Panc1 (cell line): ENCODE data around the gene BMP7. TPM values are rescaled to one million over a fixed set of nuclear protein-coding genes. Genes with fewer than 3 reads are reported as not detected.

Experiments
- ATAC-seq: fragments of 200-7000 bp; cut with Tn5 transposase; 2 replicates; pipeline ENCODE4 v1.9.1; 2020; ENCODE audit warnings: mild to moderate bottlenecking, moderate library complexity
- BruUV-seq: library from RNA; stranded (reverse); fragments of 400-500 nt; replicated peaks from 2 replicates; lab custom pipeline; 2021; lab: Mats Ljungman, UMichigan
- CTCF ChIA-PET: fragments of 300-600 bp; sonication (Branson Sonifier 250); formaldehyde crosslinking; loops from one replicate; lab custom pipeline; 2022; ENCODE audit warnings: antibody characterized with exemption; lab: Charles Lee
- POLR2A ChIA-PET: fragments of 300-600 bp; sonication (Branson Sonifier 250); formaldehyde crosslinking; loops from one replicate; lab custom pipeline; 2022; ENCODE audit warnings: antibody characterized with exemption; lab: Charles Lee
- DNase-seq: peaks from one replicate; pipeline ENCODE4 v3.0.0-alpha.2; 2010; ENCODE audit warnings: low read depth, low spot score
- H3K27ac ChIP-seq: 2 replicates; pipeline ENCODE4 v1.5.1; 2011; ENCODE audit warnings: mild to moderate bottlenecking, low read length, inconsistent platforms
- H3K27me3 ChIP-seq: fragments of 200-500 bp; sonication (Bioruptor generic); 2 replicates; pipeline ENCODE4 v1.6.0; 2014; ENCODE audit warnings: low read length, inconsistent platforms; ENCODE audit not compliant: control insufficient read depth, insufficient read depth
- H3K36me3 ChIP-seq: fragments of 200-500 bp; sonication (Bioruptor generic); 2 replicates; pipeline ENCODE4 v1.5.1; 2014; ENCODE audit warnings: inconsistent platforms, mild to moderate bottlenecking, low read length, moderate library complexity; ENCODE audit not compliant: control insufficient read depth, insufficient read depth
- H3K4me1 ChIP-seq: 2 replicates; pipeline ENCODE4 v1.5.1; 2011; ENCODE audit warnings: inconsistent platforms, mild to moderate bottlenecking, low read length, moderate library complexity; ENCODE audit not compliant: control insufficient read depth, insufficient read depth
- H3K4me3 ChIP-seq, 2 experiments: 2 replicates each; pipeline ENCODE4 v1.5.1; 2011 to 2012; ENCODE audit warnings: low read depth in 2 of 2, low read length in 2 of 2, mild to moderate bottlenecking in 2 of 2, inconsistent platforms in 1 of 2, moderate library complexity in 1 of 2
- H3K9me3 ChIP-seq: fragments of 200-500 bp; sonication (Bioruptor generic); 2 replicates; pipeline ENCODE4 v1.5.1; 2014; ENCODE audit warnings: low read depth, mild to moderate bottlenecking, inconsistent platforms, low read length, moderate library complexity; ENCODE audit not compliant: control insufficient read depth, insufficient read depth
- POLR2AphosphoS5 ChIP-seq: IDR thresholded peaks from 2 replicates; pipeline ENCODE4 v1.6.1; 2012; ENCODE audit warnings: mild to moderate bottlenecking, low read depth, low read length, moderate library complexity
- REST ChIP-seq, 2 experiments: IDR thresholded peaks; 2 replicates each; pipeline ENCODE4 v1.6.1; 2011 to 2012; ENCODE audit warnings: low read depth in 2 of 2, control low read depth in 1 of 2, low read length in 1 of 2, mild to moderate bottlenecking in 1 of 2, moderate library complexity in 1 of 2; ENCODE audit not compliant: insufficient read depth in 1 of 2
- SIN3A ChIP-seq: IDR thresholded peaks from 2 replicates; pipeline ENCODE4 v1.6.1; 2012; ENCODE audit warnings: low read depth, mild to moderate bottlenecking, low read length, moderate library complexity, borderline replicate concordance; ENCODE audit not compliant: insufficient read depth
- TCF7L2 ChIP-seq: IDR thresholded peaks from 2 replicates; pipeline ENCODE4 v1.6.1; 2011; ENCODE audit warnings: mild to moderate bottlenecking, low read depth, low read length, inconsistent platforms
- in situ Hi-C: cut with HindIII; loops from 2 replicates; pipeline ENCODE4 v1.10.0; 2016; ENCODE audit warnings: low sequenced_read_pairs, low pct_unique_long_range_greater_than_20kb
- intact Hi-C: fragments of 100-400 bp; cut with micrococcal nuclease; formaldehyde crosslinking; loops from one replicate; pipeline ENCODE4 v1.10.0; 2022; ENCODE audit not compliant: unreplicated experiment
- total RNA-seq: library from RNA; stranded (reverse); gene quantifications from one replicate; pipeline ENCODE4 v1.2.1, GENCODE V29; 2021; ENCODE audit not compliant: unreplicated experiment
- TF ChIP-seq, protein P1 (sequence below): fragments of 450-650 bp; IDR thresholded peaks from 2 replicates; pipeline ENCODE4 v1.5.1; 2017; ENCODE audit warnings: mild to moderate bottlenecking

The BMP7 gene
- total RNA-seq, 1 experiment from 2014 or later: 11.5 TPM

DNA sequence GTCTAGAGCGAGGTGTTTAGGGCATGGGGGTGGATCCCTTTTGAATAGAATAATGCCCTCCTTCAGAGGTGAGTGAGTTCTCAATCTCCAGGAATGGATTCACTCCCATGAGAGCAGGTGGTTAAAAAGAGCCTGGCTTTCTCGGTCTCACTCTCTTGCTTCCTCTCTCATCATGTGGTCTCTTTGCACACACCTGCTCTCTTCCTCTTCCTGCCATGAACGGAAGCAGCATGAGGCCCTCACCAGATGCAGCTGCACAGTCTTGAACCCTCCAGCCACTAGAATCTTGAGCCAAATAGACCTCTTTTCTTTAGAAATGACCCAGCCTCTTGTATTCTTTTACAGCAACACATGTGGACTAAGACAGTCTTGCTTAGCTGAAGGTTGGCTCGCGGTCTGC lies 119.3 kb downstream of the BMP7 start:
- H3K4me1 ChIP-seq: no peaks in the 10 kb centered on the region
- ChIA-PET POLR2A (no interaction called here), CTCF (no interaction called here)
- H3K9me3 ChIP-seq: no peaks in the 10 kb centered on the region
- in situ Hi-C loops (no loop called here), intact Hi-C loops (no loop called here)
- no TSS peak for BruUV-seq
- H3K4me3 ChIP-seq: no peak overlapping the region
- TF ChIP-seq POLR2AphosphoS5: no peak
- no peak for TF ChIP-seq TCF7L2
- no peak for TF ChIP-seq SIN3A
- TF ChIP-seq, protein P1, sequence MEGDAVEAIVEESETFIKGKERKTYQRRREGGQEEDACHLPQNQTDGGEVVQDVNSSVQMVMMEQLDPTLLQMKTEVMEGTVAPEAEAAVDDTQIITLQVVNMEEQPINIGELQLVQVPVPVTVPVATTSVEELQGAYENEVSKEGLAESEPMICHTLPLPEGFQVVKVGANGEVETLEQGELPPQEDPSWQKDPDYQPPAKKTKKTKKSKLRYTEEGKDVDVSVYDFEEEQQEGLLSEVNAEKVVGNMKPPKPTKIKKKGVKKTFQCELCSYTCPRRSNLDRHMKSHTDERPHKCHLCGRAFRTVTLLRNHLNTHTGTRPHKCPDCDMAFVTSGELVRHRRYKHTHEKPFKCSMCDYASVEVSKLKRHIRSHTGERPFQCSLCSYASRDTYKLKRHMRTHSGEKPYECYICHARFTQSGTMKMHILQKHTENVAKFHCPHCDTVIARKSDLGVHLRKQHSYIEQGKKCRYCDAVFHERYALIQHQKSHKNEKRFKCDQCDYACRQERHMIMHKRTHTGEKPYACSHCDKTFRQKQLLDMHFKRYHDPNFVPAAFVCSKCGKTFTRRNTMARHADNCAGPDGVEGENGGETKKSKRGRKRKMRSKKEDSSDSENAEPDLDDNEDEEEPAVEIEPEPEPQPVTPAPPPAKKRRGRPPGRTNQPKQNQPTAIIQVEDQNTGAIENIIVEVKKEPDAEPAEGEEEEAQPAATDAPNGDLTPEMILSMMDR: no peak
- no peak for TF ChIP-seq REST (IDR thresholded peaks at IDR 0.05; ENCODE audit: insufficient read depth in 1 of 2, low read depth in 2 of 2, low read length in 1 of 2)
- no peak overlapping the region for H3K27ac ChIP-seq
- H3K36me3 ChIP-seq: no peaks in the 10 kb centered on the region
- DNase-seq (no peak), ATAC-seq (no peak)
- peaks cover 15% of the 10 kb centered on the region for H3K27me3 ChIP-seq

GRCh38 chr20:57146155-57146554 lies 120.3 kb downstream of the BMP7 start:
- ChIA-PET CTCF (no interaction called here), POLR2A (no interaction called here)
- peaks cover 15% of the 10 kb centered on the region for H3K27me3 ChIP-seq
- no peaks in the 10 kb centered on the region for H3K36me3 ChIP-seq
- in situ Hi-C loops: no loop called here
- no peaks in the 10 kb centered on the region for H3K9me3 ChIP-seq
- no peaks in the 10 kb centered on the region for H3K4me1 ChIP-seq
- H3K27ac ChIP-seq: no peak overlapping the region
- H3K4me3 ChIP-seq: no peak overlapping the region
- intact Hi-C loops: no loop called here
- TF ChIP-seq, protein P1: no peak
- TF ChIP-seq TCF7L2: no peak
- no peak for TF ChIP-seq SIN3A
- no peak for TF ChIP-seq POLR2AphosphoS5
- TF ChIP-seq REST (IDR thresholded peaks at IDR 0.05; ENCODE audit: insufficient read depth in 1 of 2, low read depth in 2 of 2, low read length in 1 of 2): no peak
- ATAC-seq (no peak), DNase-seq (no peak)
- BruUV-seq: no TSS peak
